Measurements from ENCODE around the gene ASAP2. TPM values are rescaled to one million over a fixed set of nuclear protein-coding genes. Genes with fewer than 3 reads are reported as not detected.

Gene ASAP2
- polyA plus RNA-seq, 2 donors, result 4.0 to 5.3 TPM

- peaks cover 0 to 4% of the 10 kb centered on the region in 2 donors for H3K36me3 ChIP-seq (ENCODE audit: control insufficient read depth in 2 of 2, insufficient read depth in 2 of 2, low read length in 1 of 2)
- no peak overlapping the region for H3K27ac ChIP-seq (ENCODE audit: low read depth in 2 of 2, low read length in 1 of 2)
- no peak overlapping the region for H3K4me3 ChIP-seq (ENCODE audit: low read depth in 1 of 2, low read length in 2 of 2)
- 82 to 86% methylated on average over 7 of the region's 7 CpGs for WGBS, 2 donors
- H3K4me1 ChIP-seq (ENCODE audit: control insufficient read depth in 2 of 2, insufficient read depth in 2 of 2, low read length in 1 of 2), result peaks cover 2 to 4% of the 10 kb centered on the region in 2 donors
- H3K9me3 ChIP-seq (ENCODE audit: control insufficient read depth in 2 of 2, insufficient read depth in 1 of 2, low read depth in 1 of 2, low read length in 1 of 2), result no peaks in the 10 kb centered on the region
- H3K27me3 ChIP-seq (ENCODE audit: control insufficient read depth in 1 of 2, insufficient read depth in 2 of 2, low read length in 2 of 2), result no peaks in the 10 kb centered on the region
These were observed 125.1 kb downstream of the ASAP2 start for GRCh38 chr2:9331704-9332103.

- H3K4me1 ChIP-seq (ENCODE audit: control insufficient read depth in 2 of 2, insufficient read depth in 2 of 2, low read length in 1 of 2), result peaks cover 3 to 6% of the 10 kb centered on the region in 2 donors
- H3K36me3 ChIP-seq (ENCODE audit: control insufficient read depth in 2 of 2, insufficient read depth in 2 of 2, low read length in 1 of 2), result peaks cover 0 to 4% of the 10 kb centered on the region in 2 donors
- H3K4me3 ChIP-seq (ENCODE audit: low read depth in 1 of 2, low read length in 2 of 2), result no peak overlapping the region
- 86% methylated on average over 13 of the region's 13 CpGs for WGBS, 2 donors
- H3K27ac ChIP-seq (ENCODE audit: low read depth in 2 of 2, low read length in 1 of 2), result no peak overlapping the region
- H3K9me3 ChIP-seq (ENCODE audit: control insufficient read depth in 2 of 2, insufficient read depth in 1 of 2, low read depth in 1 of 2, low read length in 1 of 2), result no peaks in the 10 kb centered on the region
- H3K27me3 ChIP-seq (ENCODE audit: control insufficient read depth in 1 of 2, insufficient read depth in 2 of 2, low read length in 2 of 2), result no peaks in the 10 kb centered on the region
These were observed 125.7 kb downstream of the ASAP2 start for GRCh38 chr2:9332136-9332852.

- Histone ChIP-seq H3K4me3 (ENCODE audit: low read depth in 1 of 2, low read length in 2 of 2) (no peak overlapping the region), H3K36me3 (ENCODE audit: control insufficient read depth in 2 of 2, insufficient read depth in 2 of 2, low read length in 1 of 2) (peaks cover 0 to 4% of the 10 kb centered on the region in 2 donors), H3K27me3 (ENCODE audit: control insufficient read depth in 1 of 2, insufficient read depth in 2 of 2, low read length in 2 of 2) (no peaks in the 10 kb centered on the region), H3K4me1 (ENCODE audit: control insufficient read depth in 2 of 2, insufficient read depth in 2 of 2, low read length in 1 of 2) (peaks cover 3 to 6% of the 10 kb centered on the region in 2 donors), H3K27ac (ENCODE audit: low read depth in 2 of 2, low read length in 1 of 2) (no peak overlapping the region), H3K9me3 (ENCODE audit: control insufficient read depth in 2 of 2, insufficient read depth in 1 of 2, low read depth in 1 of 2, low read length in 1 of 2) (no peaks in the 10 kb centered on the region)
- WGBS, 2 donors, result 86 to 91% methylated on average over 6 of the region's 6 CpGs
These were observed 126.2 kb downstream of the ASAP2 start for GRCh38 chr2:9332853-9333245.

GRCh38 chr2:9333591-9334171, 127.1 kb downstream of the ASAP2 start:
- Histone ChIP-seq H3K27me3 (ENCODE audit: control insufficient read depth in 1 of 2, insufficient read depth in 2 of 2, low read length in 2 of 2) (no peaks in the 10 kb centered on the region), H3K36me3 (ENCODE audit: control insufficient read depth in 2 of 2, insufficient read depth in 2 of 2, low read length in 1 of 2) (peaks cover 0 to 2% of the 10 kb centered on the region in 2 donors), H3K4me3 (ENCODE audit: low read depth in 1 of 2, low read length in 2 of 2) (no peak overlapping the region), H3K4me1 (ENCODE audit: control insufficient read depth in 2 of 2, insufficient read depth in 2 of 2, low read length in 1 of 2) (peaks cover 3 to 6% of the 10 kb centered on the region in 2 donors), H3K27ac (ENCODE audit: low read depth in 2 of 2, low read length in 1 of 2) (no peak overlapping the region), H3K9me3 (ENCODE audit: control insufficient read depth in 2 of 2, insufficient read depth in 1 of 2, low read depth in 1 of 2, low read length in 1 of 2) (no peaks in the 10 kb centered on the region)
- WGBS, 2 donors, result 30 to 35% methylated on average over 7 of the region's 7 CpGs

- H3K4me3 ChIP-seq (ENCODE audit: low read depth in 1 of 2, low read length in 2 of 2), result no peak overlapping the region
These were observed 128.1 kb downstream of the ASAP2 start for GRCh38 chr2:9334761-9335160.

GRCh38 chr2:9335322-9335832, 128.8 kb downstream of the ASAP2 start:
- H3K27me3 ChIP-seq (ENCODE audit: control insufficient read depth in 1 of 2, insufficient read depth in 2 of 2, low read length in 2 of 2), result no peaks in the 10 kb centered on the region
- WGBS, 2 donors, result 72 to 89% methylated on average over 6 of the region's 6 CpGs
- peaks cover 3 to 6% of the 10 kb centered on the region in 2 donors for H3K4me1 ChIP-seq (ENCODE audit: control insufficient read depth in 2 of 2, insufficient read depth in 2 of 2, low read length in 1 of 2)
- no peak overlapping the region for H3K27ac ChIP-seq (ENCODE audit: low read depth in 2 of 2, low read length in 1 of 2)
- no peaks in the 10 kb centered on the region for H3K36me3 ChIP-seq (ENCODE audit: control insufficient read depth in 2 of 2, insufficient read depth in 2 of 2, low read length in 1 of 2)
- no peak overlapping the region for H3K4me3 ChIP-seq (ENCODE audit: low read depth in 1 of 2, low read length in 2 of 2)
- H3K9me3 ChIP-seq (ENCODE audit: control insufficient read depth in 2 of 2, insufficient read depth in 1 of 2, low read depth in 1 of 2, low read length in 1 of 2), result no peaks in the 10 kb centered on the region

More at GRCh38 chr2:9334761-9335160, 128.1 kb downstream of the ASAP2 start:
- H3K27ac ChIP-seq (ENCODE audit: low read depth in 2 of 2, low read length in 1 of 2), result no peak overlapping the region
- 91 to 93% methylated on average over 14 of the region's 14 CpGs for WGBS, 2 donors
- peaks cover 3 to 6% of the 10 kb centered on the region in 2 donors for H3K4me1 ChIP-seq (ENCODE audit: control insufficient read depth in 2 of 2, insufficient read depth in 2 of 2, low read length in 1 of 2)
- H3K27me3 ChIP-seq (ENCODE audit: control insufficient read depth in 1 of 2, insufficient read depth in 2 of 2, low read length in 2 of 2), result no peaks in the 10 kb centered on the region
- H3K9me3 ChIP-seq (ENCODE audit: control insufficient read depth in 2 of 2, insufficient read depth in 1 of 2, low read depth in 1 of 2, low read length in 1 of 2), result no peaks in the 10 kb centered on the region
- no peaks in the 10 kb centered on the region for H3K36me3 ChIP-seq (ENCODE audit: control insufficient read depth in 2 of 2, insufficient read depth in 2 of 2, low read length in 1 of 2)

- Histone ChIP-seq H3K4me1 (ENCODE audit: control insufficient read depth in 2 of 2, insufficient read depth in 2 of 2, low read length in 1 of 2) (peaks cover 3% of the 10 kb centered on the region in 2 donors), H3K27ac (ENCODE audit: low read depth in 2 of 2, low read length in 1 of 2) (no peak overlapping the region), H3K36me3 (ENCODE audit: control insufficient read depth in 2 of 2, insufficient read depth in 2 of 2, low read length in 1 of 2) (no peaks in the 10 kb centered on the region), H3K9me3 (ENCODE audit: control insufficient read depth in 2 of 2, insufficient read depth in 1 of 2, low read depth in 1 of 2, low read length in 1 of 2) (no peaks in the 10 kb centered on the region), H3K4me3 (ENCODE audit: low read depth in 1 of 2, low read length in 2 of 2) (no peak overlapping the region), H3K27me3 (ENCODE audit: control insufficient read depth in 1 of 2, insufficient read depth in 2 of 2, low read length in 2 of 2) (no peaks in the 10 kb centered on the region)
- whole genome bisulfite sequencing, 2 donors, result 65 to 77% methylated on average over 2 of the region's 2 CpGs
These were observed 129.6 kb downstream of the ASAP2 start for GRCh38 chr2:9336241-9336575.

GRCh38 chr2:9336576-9337314, 130.1 kb downstream of the ASAP2 start:
- Histone ChIP-seq H3K4me3 (ENCODE audit: low read depth in 1 of 2, low read length in 2 of 2) (no peak overlapping the region), H3K36me3 (ENCODE audit: control insufficient read depth in 2 of 2, insufficient read depth in 2 of 2, low read length in 1 of 2) (no peaks in the 10 kb centered on the region), H3K4me1 (ENCODE audit: control insufficient read depth in 2 of 2, insufficient read depth in 2 of 2, low read length in 1 of 2) (peaks cover 3% of the 10 kb centered on the region in 2 donors), H3K27ac (ENCODE audit: low read depth in 2 of 2, low read length in 1 of 2) (peak overlapping the region in 1 of 2 donors; percentile 15), H3K27me3 (ENCODE audit: control insufficient read depth in 1 of 2, insufficient read depth in 2 of 2, low read length in 2 of 2) (no peaks in the 10 kb centered on the region), H3K9me3 (ENCODE audit: control insufficient read depth in 2 of 2, insufficient read depth in 1 of 2, low read depth in 1 of 2, low read length in 1 of 2) (no peaks in the 10 kb centered on the region)
- WGBS, 2 donors, result 43 to 51% methylated on average over 14 of the region's 14 CpGs

GRCh38 chr2:9337901-9338300, 131.3 kb downstream of the ASAP2 start:
- Histone ChIP-seq H3K27me3 (ENCODE audit: control insufficient read depth in 1 of 2, insufficient read depth in 2 of 2, low read length in 2 of 2) (no peaks in the 10 kb centered on the region), H3K9me3 (ENCODE audit: control insufficient read depth in 2 of 2, insufficient read depth in 1 of 2, low read depth in 1 of 2, low read length in 1 of 2) (no peaks in the 10 kb centered on the region), H3K27ac (ENCODE audit: low read depth in 2 of 2, low read length in 1 of 2) (no peak overlapping the region), H3K4me3 (ENCODE audit: low read depth in 1 of 2, low read length in 2 of 2) (no peak overlapping the region), H3K4me1 (ENCODE audit: control insufficient read depth in 2 of 2, insufficient read depth in 2 of 2, low read length in 1 of 2) (peaks cover 3% of the 10 kb centered on the region in 2 donors), H3K36me3 (ENCODE audit: control insufficient read depth in 2 of 2, insufficient read depth in 2 of 2, low read length in 1 of 2) (peaks cover 0 to under 1% of the 10 kb centered on the region in 2 donors)
- WGBS, 2 donors, result 92 to 93% methylated on average over 8 of the region's 8 CpGs
